ENCODE results near the gene CMSS1. TPM values are rescaled to one million over a fixed set of nuclear protein-coding genes. Genes with fewer than 3 reads are reported as not detected.
A peak's percentile ranks its signal among the peaks of the same experiment; 100 is the strongest.

The CMSS1 gene
- total RNA-seq, 1 donor from 2014 or later = 9.2 TPM

- no peaks in the 10 kb centered on the region for H3K36me3 ChIP-seq
- no peak for DNase-seq (ENCODE audit: low spot score in 2 of 2)
- H3K9me3 ChIP-seq = no peaks in the 10 kb centered on the region
- peak overlapping the region in 1 of 2 donors; percentile 30 for H3K27ac ChIP-seq
- H3K27me3 ChIP-seq = no peaks in the 10 kb centered on the region
- intact Hi-C loops (cut with DNase I) = no loop called here
- H3K4me1 ChIP-seq = peaks cover 0 to 3% of the 10 kb centered on the region in 2 donors
- no peak overlapping the region for H3K4me3 ChIP-seq
- TF ChIP-seq CTCF (IDR thresholded peaks at IDR 0.05) = no peak
Observed at GRCh38 chr3:99980606-99981005, 162.9 kb downstream of the CMSS1 start.

- H3K4me1 ChIP-seq = peaks cover 0 to 3% of the 10 kb centered on the region in 2 donors
- no peaks in the 10 kb centered on the region for H3K27me3 ChIP-seq
- intact Hi-C loops (cut with DNase I) = no loop called here
- no peak for TF ChIP-seq CTCF (IDR thresholded peaks at IDR 0.05)
- H3K36me3 ChIP-seq = no peaks in the 10 kb centered on the region
- no peak for DNase-seq (ENCODE audit: low spot score in 2 of 2)
- peak overlapping the region in 1 of 2 donors; percentile 30 for H3K27ac ChIP-seq
- H3K4me3 ChIP-seq = no peak overlapping the region
- no peaks in the 10 kb centered on the region for H3K9me3 ChIP-seq
Observed at GRCh38 chr3:99981138-99981537, 163.5 kb downstream of the CMSS1 start.

- Histone ChIP-seq H3K4me3 (no peak overlapping the region), H3K9me3 (no peaks in the 10 kb centered on the region), H3K36me3 (no peaks in the 10 kb centered on the region), H3K4me1 (peaks cover 0 to 3% of the 10 kb centered on the region in 2 donors), H3K27me3 (no peaks in the 10 kb centered on the region), H3K27ac (no peak overlapping the region)
- TF ChIP-seq CTCF (IDR thresholded peaks at IDR 0.05) = no peak
- intact Hi-C loops (cut with DNase I) = no loop called here
- no peak for DNase-seq (ENCODE audit: low spot score in 2 of 2)
Observed at GRCh38 chr3:99982650-99983049, 165.0 kb downstream of the CMSS1 start.

- no peaks in the 10 kb centered on the region for H3K36me3 ChIP-seq
- H3K4me1 ChIP-seq = peaks cover 0 to 3% of the 10 kb centered on the region in 2 donors
- no peak overlapping the region for H3K27ac ChIP-seq
- TF ChIP-seq CTCF (IDR thresholded peaks at IDR 0.05) = no peak
- intact Hi-C loops (cut with DNase I) = no loop called here
- H3K4me3 ChIP-seq = no peak overlapping the region
- H3K27me3 ChIP-seq = no peaks in the 10 kb centered on the region
- DNase-seq (ENCODE audit: low spot score in 2 of 2) = no peak
- no peaks in the 10 kb centered on the region for H3K9me3 ChIP-seq
Observed at GRCh38 chr3:99984139-99984538, 166.5 kb downstream of the CMSS1 start.

GRCh38 chr3:99984668-99985067 lies 167.0 kb downstream of the CMSS1 start:
- DNase-seq (ENCODE audit: low spot score in 2 of 2) = no peak
- no peak for TF ChIP-seq CTCF (IDR thresholded peaks at IDR 0.05)
- intact Hi-C loops (cut with DNase I) = no loop called here

GRCh38 chr3:99990179-99990578 lies 172.5 kb downstream of the CMSS1 start:
- Histone ChIP-seq H3K27ac (no peak overlapping the region), H3K4me3 (no peak overlapping the region), H3K27me3 (no peaks in the 10 kb centered on the region), H3K36me3 (no peaks in the 10 kb centered on the region), H3K4me1 (no peaks in the 10 kb centered on the region), H3K9me3 (no peaks in the 10 kb centered on the region)
- intact Hi-C loops (cut with DNase I) = no loop called here
- TF ChIP-seq CTCF (IDR thresholded peaks at IDR 0.05) = no peak
- DNase-seq (ENCODE audit: low spot score in 2 of 2) = no peak

More at GRCh38 chr3:99984668-99985067, 167.0 kb downstream of the CMSS1 start:
- no peak overlapping the region for H3K27ac ChIP-seq
- H3K27me3 ChIP-seq = no peaks in the 10 kb centered on the region
- H3K4me3 ChIP-seq = no peak overlapping the region
- H3K4me1 ChIP-seq = peaks cover 0 to 3% of the 10 kb centered on the region in 2 donors
- no peaks in the 10 kb centered on the region for H3K36me3 ChIP-seq
- H3K9me3 ChIP-seq = no peaks in the 10 kb centered on the region

All from ascending aorta (tissue), 2 donors.